Esophagus squamous epithelium (tissue), 4 donors: ENCODE results near the gene ATRNL1.

ENCODE experiments used
- CTCF ChIP-seq, 6 experiments: fragments of 450-650 bp in 4 of 6; fragments of 200-600 bp in 2 of 6; sonication (generic) in 2 of 6; IDR thresholded peaks; one replicate each; pipeline ENCODE4 v1.5.1; 2016 to 2019; ENCODE audit warnings: antibody characterized with exemption in 6 of 6, mild to moderate bottlenecking in 4 of 6, moderate library complexity in 4 of 6
- POLR2A ChIP-seq, 4 donors: fragments of 450-650 bp; IDR thresholded peaks; one replicate each; pipeline ENCODE4 v1.6.1; 2017; ENCODE audit warnings: antibody characterized with exemption in 4 of 4, mild to moderate bottlenecking in 4 of 4, moderate library complexity in 3 of 4

DNA sequence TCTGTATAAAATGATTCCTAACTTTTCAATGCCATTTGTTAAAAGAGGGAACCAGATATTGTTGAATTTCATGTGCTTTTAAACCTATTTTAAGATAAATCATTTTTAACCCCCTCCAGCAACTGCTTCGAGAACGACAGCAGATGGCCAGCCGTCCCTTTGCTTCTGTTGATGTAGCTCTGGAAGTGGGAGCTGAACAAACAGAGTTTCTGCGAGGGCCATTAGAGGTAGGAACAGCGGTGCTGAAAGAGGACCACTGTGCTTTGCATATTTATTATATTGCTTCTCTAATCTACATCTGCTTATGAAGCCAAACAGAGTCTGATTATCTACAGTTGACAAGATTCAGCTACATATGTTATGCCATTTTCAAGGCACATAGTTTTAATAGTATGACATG is 634.0 kb downstream of the ATRNL1 start:
- TF ChIP-seq CTCF (IDR thresholded peaks at IDR 0.05) (no peak), POLR2A (IDR thresholded peaks at IDR 0.05) (no peak)
